HEK293 (cell line): ENCODE results near the gene EMP3.

Experiments
- HOXA7 ChIP-seq: sonication (generic); formaldehyde crosslinking; IDR thresholded peaks from 2 replicates; pipeline ENCODE4 v1.8.1; 2022; ENCODE audit warnings: missing genetic modification reagents, borderline replicate concordance
- OSR2 ChIP-seq: fragments of 450-650 bp; formaldehyde crosslinking; IDR thresholded peaks from 2 replicates; pipeline ENCODE4 v1.5.1; 2016; ENCODE audit warnings: missing biosample characterization, missing genetic modification characterization
- PATZ1 ChIP-seq: fragments of 450-650 bp; formaldehyde crosslinking; IDR thresholded peaks from 2 replicates; pipeline ENCODE4 v1.5.1; 2016; ENCODE audit warnings: missing biosample characterization, missing genetic modification characterization
- PRDM10 ChIP-seq: fragments of 450-650 bp; formaldehyde crosslinking; IDR thresholded peaks from 2 replicates; pipeline ENCODE4 v1.5.1; 2016; ENCODE audit warnings: missing biosample characterization, missing genetic modification characterization
- YY1 ChIP-seq: fragments of 450-650 bp; formaldehyde crosslinking; IDR thresholded peaks from 2 replicates; pipeline ENCODE4 v1.5.1; 2018; ENCODE audit warnings: missing biosample characterization, missing genetic modification characterization
- ZBTB26 ChIP-seq: fragments of 450-650 bp; formaldehyde crosslinking; optimal IDR thresholded peaks from 2 replicates; pipeline ENCODE3; 2016; ENCODE audit warnings: missing biosample characterization, mild to moderate bottlenecking, missing genetic modification characterization
- ZBTB7A ChIP-seq: fragments of 450-650 bp; formaldehyde crosslinking; IDR thresholded peaks from 2 replicates; pipeline ENCODE4 v1.5.1; 2016; ENCODE audit warnings: low read depth, missing biosample characterization, missing genetic modification characterization
- ZIC2 ChIP-seq: fragments of 450-650 bp; formaldehyde crosslinking; IDR thresholded peaks from 2 replicates; pipeline ENCODE4 v1.5.1; 2016; ENCODE audit warnings: missing biosample characterization, missing genetic modification characterization
- ZNF10 ChIP-seq: fragments of 450-650 bp; formaldehyde crosslinking; IDR thresholded peaks from 2 replicates; pipeline ENCODE4 v1.5.1; 2017; ENCODE audit warnings: missing biosample characterization, missing genetic modification characterization
- ZNF16 ChIP-seq: fragments of 450-650 bp; formaldehyde crosslinking; IDR thresholded peaks from 2 replicates; pipeline ENCODE4 v1.5.1; 2016; ENCODE audit warnings: low read depth, missing biosample characterization, missing genetic modification characterization
- ZNF248 ChIP-seq: fragments of 450-650 bp; formaldehyde crosslinking; IDR thresholded peaks from 2 replicates; pipeline ENCODE4 v1.5.1; 2017; ENCODE audit warnings: missing biosample characterization, missing genetic modification characterization
- ZNF341 ChIP-seq: fragments of 450-650 bp; formaldehyde crosslinking; IDR thresholded peaks from 2 replicates; pipeline ENCODE4; 2016; ENCODE audit warnings: low read depth, missing biosample characterization, missing genetic modification characterization
- ZNF530 ChIP-seq: fragments of 450-650 bp; formaldehyde crosslinking; IDR thresholded peaks from 2 replicates; pipeline ENCODE4 v1.5.1; 2016; ENCODE audit warnings: low read depth, missing biosample characterization, missing genetic modification characterization
- ZNF561 ChIP-seq: fragments of 450-650 bp; IDR thresholded peaks from 2 replicates; pipeline ENCODE4 v1.5.1; 2018; ENCODE audit warnings: missing biosample characterization, missing genetic modification characterization, borderline replicate concordance
- ZNF585B ChIP-seq: fragments of 450-650 bp; formaldehyde crosslinking; IDR thresholded peaks from 2 replicates; pipeline ENCODE4 v1.5.1; 2016; ENCODE audit warnings: missing biosample characterization, missing genetic modification characterization
- ZNF629 ChIP-seq: fragments of 450-650 bp; formaldehyde crosslinking; IDR thresholded peaks from 2 replicates; pipeline ENCODE4 v1.5.1; 2017; ENCODE audit warnings: missing biosample characterization, missing genetic modification characterization
- ZNF660 ChIP-seq: fragments of 450-650 bp; IDR thresholded peaks from 2 replicates; pipeline ENCODE4 v1.5.1; 2018; ENCODE audit warnings: missing biosample characterization, mild to moderate bottlenecking, missing genetic modification characterization
- ZNF792 ChIP-seq: fragments of 450-650 bp; formaldehyde crosslinking; IDR thresholded peaks from 2 replicates; pipeline ENCODE4 v1.5.1; 2016; ENCODE audit warnings: missing biosample characterization, missing genetic modification characterization
- ZSCAN30 ChIP-seq: fragments of 450-650 bp; IDR thresholded peaks from 2 replicates; pipeline ENCODE4 v1.5.1; 2018; ENCODE audit warnings: missing biosample characterization, mild to moderate bottlenecking, missing genetic modification characterization, moderate library complexity
- TF ChIP-seq, protein P1 (sequence below): fragments of 450-650 bp; formaldehyde crosslinking; conservative IDR thresholded peaks from 2 replicates; pipeline ENCODE4 v1.5.1; 2016; ENCODE audit warnings: low read depth, missing biosample characterization, missing genetic modification characterization
- TF ChIP-seq, protein P2 (sequence below): fragments of 450-650 bp; formaldehyde crosslinking; IDR thresholded peaks from 2 replicates; pipeline ENCODE4 v1.5.1; 2016; ENCODE audit warnings: missing biosample characterization, missing genetic modification characterization
- TF ChIP-seq, protein P3 (sequence below): fragments of 450-650 bp; formaldehyde crosslinking; IDR thresholded peaks from 2 replicates; pipeline ENCODE4 v1.5.1; 2016; ENCODE audit warnings: missing biosample characterization, missing genetic modification characterization
- TF ChIP-seq, protein P4 (sequence below): fragments of 450-650 bp; formaldehyde crosslinking; IDR thresholded peaks from 2 replicates; pipeline ENCODE4 v1.5.1; 2016; ENCODE audit warnings: missing biosample characterization, missing genetic modification characterization

EMP3 gene

GRCh38 chr19:48333467-48334384, 8.4 kb downstream of the EMP3 start (continued):
- TF ChIP-seq, protein P1, sequence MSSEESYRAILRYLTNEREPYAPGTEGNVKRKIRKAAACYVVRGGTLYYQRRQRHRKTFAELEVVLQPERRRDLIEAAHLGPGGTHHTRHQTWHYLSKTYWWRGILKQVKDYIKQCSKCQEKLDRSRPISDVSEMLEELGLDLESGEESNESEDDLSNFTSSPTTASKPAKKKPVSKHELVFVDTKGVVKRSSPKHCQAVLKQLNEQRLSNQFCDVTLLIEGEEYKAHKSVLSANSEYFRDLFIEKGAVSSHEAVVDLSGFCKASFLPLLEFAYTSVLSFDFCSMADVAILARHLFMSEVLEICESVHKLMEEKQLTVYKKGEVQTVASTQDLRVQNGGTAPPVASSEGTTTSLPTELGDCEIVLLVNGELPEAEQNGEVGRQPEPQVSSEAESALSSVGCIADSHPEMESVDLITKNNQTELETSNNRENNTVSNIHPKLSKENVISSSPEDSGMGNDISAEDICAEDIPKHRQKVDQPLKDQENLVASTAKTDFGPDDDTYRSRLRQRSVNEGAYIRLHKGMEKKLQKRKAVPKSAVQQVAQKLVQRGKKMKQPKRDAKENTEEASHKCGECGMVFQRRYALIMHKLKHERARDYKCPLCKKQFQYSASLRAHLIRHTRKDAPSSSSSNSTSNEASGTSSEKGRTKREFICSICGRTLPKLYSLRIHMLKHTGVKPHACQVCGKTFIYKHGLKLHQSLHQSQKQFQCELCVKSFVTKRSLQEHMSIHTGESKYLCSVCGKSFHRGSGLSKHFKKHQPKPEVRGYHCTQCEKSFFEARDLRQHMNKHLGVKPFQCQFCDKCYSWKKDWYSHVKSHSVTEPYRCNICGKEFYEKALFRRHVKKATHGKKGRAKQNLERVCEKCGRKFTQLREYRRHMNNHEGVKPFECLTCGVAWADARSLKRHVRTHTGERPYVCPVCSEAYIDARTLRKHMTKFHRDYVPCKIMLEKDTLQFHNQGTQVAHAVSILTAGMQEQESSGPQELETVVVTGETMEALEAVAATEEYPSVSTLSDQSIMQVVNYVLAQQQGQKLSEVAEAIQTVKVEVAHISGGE (tag by site-specific recombination): 0 out of 2 replicates have a peak, but pooled peaks have one; percentile 4
- no peak for TF ChIP-seq OSR2 (tag by site-specific recombination)
- TF ChIP-seq, protein P2, sequence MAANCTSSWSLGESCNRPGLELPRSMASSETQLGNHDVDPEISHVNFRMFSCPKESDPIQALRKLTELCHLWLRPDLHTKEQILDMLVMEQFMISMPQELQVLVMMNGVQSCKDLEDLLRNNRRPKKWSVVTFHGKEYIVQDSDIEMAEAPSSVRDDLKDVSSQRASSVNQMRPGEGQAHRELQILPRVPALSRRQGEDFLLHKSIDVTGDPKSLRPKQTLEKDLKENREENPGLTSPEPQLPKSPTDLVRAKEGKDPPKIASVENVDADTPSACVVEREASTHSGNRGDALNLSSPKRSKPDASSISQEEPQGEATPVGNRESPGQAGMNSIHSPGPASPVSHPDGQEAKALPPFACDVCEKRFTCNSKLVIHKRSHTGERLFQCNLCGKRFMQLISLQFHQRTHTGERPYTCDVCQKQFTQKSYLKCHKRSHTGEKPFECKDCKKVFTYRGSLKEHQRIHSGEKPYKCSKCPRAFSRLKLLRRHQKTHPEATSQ (tag by site-specific recombination): 0 out of 2 replicates have a peak, but pooled peaks have one; percentile 2
- TF ChIP-seq ZNF585B (tag by site-specific recombination): no peak
- TF ChIP-seq ZIC2 (tag by site-specific recombination): peak; percentile 75
- TF ChIP-seq HOXA7 (CRISPR knock-in tag): no peak
- TF ChIP-seq YY1 (tag by site-specific recombination): no peak
- TF ChIP-seq ZNF341 (tag by site-specific recombination): peak; percentile 48
- TF ChIP-seq, protein P3, sequence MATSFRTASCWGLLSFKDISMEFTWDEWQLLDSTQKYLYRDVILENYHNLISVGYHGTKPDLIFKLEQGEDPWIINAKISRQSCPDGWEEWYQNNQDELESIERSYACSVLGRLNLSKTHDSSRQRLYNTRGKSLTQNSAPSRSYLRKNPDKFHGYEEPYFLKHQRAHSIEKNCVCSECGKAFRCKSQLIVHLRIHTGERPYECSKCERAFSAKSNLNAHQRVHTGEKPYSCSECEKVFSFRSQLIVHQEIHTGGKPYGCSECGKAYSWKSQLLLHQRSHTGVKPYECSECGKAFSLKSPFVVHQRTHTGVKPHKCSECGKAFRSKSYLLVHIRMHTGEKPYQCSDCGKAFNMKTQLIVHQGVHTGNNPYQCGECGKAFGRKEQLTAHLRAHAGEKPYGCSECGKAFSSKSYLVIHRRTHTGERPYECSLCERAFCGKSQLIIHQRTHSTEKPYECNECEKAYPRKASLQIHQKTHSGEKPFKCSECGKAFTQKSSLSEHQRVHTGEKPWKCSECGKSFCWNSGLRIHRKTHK (tag by site-specific recombination): no peak
- TF ChIP-seq PATZ1 (tag by site-specific recombination): peak; percentile 66
- TF ChIP-seq ZBTB7A (tag by site-specific recombination): no peak
- TF ChIP-seq, protein P4, sequence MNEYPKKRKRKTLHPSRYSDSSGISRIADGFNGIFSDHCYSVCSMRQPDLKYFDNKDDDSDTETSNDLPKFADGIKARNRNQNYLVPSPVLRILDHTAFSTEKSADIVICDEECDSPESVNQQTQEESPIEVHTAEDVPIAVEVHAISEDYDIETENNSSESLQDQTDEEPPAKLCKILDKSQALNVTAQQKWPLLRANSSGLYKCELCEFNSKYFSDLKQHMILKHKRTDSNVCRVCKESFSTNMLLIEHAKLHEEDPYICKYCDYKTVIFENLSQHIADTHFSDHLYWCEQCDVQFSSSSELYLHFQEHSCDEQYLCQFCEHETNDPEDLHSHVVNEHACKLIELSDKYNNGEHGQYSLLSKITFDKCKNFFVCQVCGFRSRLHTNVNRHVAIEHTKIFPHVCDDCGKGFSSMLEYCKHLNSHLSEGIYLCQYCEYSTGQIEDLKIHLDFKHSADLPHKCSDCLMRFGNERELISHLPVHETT (tag by site-specific recombination): no peak
- no peak; the same call in 1 of the 2 replicates for TF ChIP-seq ZNF629 (tag by site-specific recombination)
- no peak for TF ChIP-seq ZNF16 (tag by site-specific recombination)
- TF ChIP-seq ZNF561: peak; percentile 39; the same call in 1 of the 2 replicates
- peak; percentile 29; the same call in 1 of the 2 replicates for TF ChIP-seq ZNF660 (tag by site-specific recombination)
- no peak for TF ChIP-seq ZNF792 (tag by site-specific recombination)
- 0 out of 2 replicates have a peak, but pooled peaks have one; percentile 10 for TF ChIP-seq ZNF248 (tag by site-specific recombination)
- no peak for TF ChIP-seq ZSCAN30
- TF ChIP-seq ZNF530: no peak
- no peak for TF ChIP-seq PRDM10 (tag by site-specific recombination)
- peak; percentile 70 for TF ChIP-seq ZBTB26 (tag by site-specific recombination)
- TF ChIP-seq ZNF10 (tag by site-specific recombination): no peak
